ENCODE results near the gene PRKAR1A.

The PRKAR1A gene

GRCh38 chr17:68541816-68542215 lies 29.6 kb downstream of the PRKAR1A start:
- DNase-seq (ENCODE audit: low read depth in 2 of 3, low spot score in 2 of 3) = no peak

DNA sequence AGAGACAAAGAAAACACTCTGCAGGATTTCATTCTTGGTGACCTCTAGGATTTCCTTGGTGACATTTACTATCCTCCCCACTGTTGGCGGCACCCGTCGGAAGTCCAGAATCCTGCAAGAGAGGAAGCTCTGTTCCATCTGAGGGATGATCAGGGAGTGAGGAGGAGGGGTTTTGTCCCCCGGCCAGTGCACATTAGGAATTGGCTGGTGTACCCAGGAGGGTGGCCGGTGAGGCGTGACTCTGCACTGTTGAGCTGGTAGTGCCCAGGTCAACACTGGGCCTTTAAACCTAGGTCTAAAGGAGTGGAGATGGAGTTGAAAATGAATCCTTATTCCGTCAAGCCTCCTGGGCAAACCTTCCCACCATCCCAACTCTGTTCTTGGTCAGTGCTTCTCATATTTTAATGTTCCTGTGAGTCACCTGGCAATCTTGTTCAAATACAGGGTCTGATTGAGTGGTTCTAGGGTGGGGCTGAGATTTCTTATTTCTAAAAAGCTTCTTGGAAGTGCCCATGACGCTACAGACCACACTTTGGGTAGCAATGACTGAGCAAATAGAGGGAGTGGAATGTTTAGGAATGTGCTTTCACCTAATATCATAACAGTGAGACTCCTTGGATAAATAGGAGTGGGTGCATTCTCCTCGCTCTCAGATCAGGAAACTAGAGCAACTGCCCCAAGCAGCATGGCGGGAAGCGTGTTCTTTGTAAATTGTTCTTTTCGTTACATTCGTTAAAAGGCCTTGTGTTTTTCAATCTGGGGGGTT lies 30.7 kb downstream of the PRKAR1A start:
- DNase-seq (ENCODE audit: low read depth in 2 of 3, low spot score in 2 of 3) = no peak

DNA sequence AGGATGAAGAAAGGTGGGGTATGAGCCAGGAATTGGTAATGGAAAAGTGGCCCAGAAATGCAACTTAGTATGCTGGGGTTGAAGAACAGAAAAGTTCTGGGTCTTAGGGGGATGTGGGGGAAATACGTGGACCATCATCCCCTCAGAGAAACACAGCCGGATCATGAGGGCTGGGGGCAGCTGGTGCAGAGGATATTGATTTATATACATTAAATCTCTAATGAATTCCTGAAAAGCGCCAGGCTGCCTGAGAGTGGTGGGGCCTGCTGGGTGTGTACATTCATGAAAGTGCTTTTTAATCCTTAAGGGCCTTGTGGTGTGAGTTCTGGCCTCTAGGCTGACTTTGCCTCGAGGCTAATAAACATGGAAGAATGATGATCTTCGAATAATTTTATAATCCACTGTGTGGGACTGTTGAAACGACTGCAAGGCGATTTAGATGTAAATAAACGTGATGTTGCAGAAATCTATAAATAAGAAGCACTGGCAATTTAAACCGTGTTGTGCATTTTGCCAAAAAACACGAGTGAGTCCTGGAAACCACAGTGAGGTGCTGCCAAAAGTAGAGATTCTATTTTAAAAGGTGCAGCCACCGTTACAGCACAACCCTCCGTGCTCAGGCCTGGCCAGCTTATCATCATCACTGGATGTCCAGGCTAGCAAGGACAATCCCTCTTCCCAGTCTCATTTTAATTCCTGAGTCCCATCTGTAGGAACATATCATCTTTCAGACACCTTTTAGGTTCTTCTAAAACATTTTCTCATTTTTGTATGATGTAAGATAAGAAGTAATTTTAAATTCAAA lies 32.1 kb downstream of the PRKAR1A start:
- DNase-seq (ENCODE audit: low read depth in 2 of 3, low spot score in 2 of 3) = no peak

DNA sequence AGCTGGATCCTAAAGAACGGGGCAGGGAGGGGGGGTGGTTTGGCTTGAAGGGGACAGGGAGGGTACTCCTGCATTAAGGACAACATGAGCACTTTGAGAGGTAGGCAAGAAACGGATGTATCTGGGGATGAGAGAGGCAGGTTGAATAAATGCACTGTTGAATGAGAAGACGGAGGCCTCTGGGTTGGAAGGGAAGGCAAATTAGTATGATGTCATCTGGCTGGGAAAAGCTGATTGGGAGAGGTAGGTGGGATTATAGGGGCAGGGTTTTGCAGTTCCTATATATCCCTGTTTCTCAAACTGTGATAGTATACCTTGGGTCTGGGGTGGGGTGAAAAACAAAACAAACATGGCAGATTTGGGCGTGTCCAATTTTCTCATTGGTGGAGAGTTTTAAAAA lies 44.3 kb downstream of the PRKAR1A start:
- no peak for DNase-seq (ENCODE audit: low read depth in 2 of 3, low spot score in 2 of 3)

DNA sequence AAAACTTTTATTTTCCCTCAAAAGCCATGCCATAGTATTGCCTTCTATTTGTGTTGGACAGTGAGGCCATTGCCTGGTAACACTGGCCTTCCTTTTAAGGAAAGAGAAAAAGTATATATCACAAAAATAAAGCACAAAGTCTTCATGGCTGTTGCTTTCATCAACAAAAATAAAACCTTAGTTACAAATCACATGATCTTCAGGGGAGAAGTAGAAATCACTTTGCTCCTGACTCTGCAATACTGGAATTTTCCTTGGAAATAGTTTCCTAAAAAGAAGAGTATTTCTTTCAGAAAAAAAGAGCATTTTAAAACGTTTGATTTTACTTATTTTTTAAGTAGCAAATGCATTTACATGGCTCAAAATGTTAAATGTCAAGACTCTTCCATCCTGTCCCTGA lies 47.1 kb downstream of the PRKAR1A start:
- DNase-seq (ENCODE audit: low read depth in 2 of 3, low spot score in 2 of 3) = no peak

DNA sequence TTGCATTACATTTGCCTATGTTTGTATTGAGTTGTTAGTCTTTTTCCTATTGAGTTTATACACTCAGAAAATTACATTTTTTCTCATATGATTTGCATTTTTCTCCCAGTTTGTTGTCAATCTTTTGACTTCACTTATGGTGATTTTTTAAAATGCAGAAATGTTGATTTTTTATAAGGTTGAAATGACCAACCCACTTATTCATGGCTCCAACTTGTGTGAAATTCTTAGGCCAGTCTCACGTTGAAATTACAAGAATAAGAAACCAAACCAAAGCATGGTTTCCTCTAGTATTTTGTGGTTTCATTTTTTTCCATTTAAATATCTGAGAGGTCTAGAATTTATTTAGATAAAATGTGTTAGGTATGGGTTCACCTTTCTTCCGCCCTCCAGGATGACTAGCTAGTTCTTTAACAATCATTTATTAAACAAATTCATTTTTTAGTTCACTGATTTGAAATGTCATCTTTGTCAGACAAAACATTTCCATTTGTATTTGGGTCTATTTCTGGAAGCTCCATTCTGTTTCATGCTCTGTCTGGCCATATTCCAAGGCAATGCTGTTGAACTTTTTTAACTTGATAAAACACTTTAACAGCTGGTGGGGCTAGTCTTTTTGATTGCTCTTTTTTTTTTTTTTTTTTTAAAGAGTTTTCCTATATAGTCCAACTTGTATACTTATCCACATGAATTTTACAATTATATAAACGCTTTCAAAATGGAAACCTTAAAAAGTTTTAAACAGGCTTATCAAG lies 48.9 kb downstream of the PRKAR1A start:
- no peak for DNase-seq (ENCODE audit: low read depth in 2 of 3, low spot score in 2 of 3)

- no peak for DNase-seq (ENCODE audit: low read depth in 2 of 3, low spot score in 2 of 3)
Measured at GRCh38 chr17:68562736-68563135, 50.5 kb downstream of the PRKAR1A start.

DNA sequence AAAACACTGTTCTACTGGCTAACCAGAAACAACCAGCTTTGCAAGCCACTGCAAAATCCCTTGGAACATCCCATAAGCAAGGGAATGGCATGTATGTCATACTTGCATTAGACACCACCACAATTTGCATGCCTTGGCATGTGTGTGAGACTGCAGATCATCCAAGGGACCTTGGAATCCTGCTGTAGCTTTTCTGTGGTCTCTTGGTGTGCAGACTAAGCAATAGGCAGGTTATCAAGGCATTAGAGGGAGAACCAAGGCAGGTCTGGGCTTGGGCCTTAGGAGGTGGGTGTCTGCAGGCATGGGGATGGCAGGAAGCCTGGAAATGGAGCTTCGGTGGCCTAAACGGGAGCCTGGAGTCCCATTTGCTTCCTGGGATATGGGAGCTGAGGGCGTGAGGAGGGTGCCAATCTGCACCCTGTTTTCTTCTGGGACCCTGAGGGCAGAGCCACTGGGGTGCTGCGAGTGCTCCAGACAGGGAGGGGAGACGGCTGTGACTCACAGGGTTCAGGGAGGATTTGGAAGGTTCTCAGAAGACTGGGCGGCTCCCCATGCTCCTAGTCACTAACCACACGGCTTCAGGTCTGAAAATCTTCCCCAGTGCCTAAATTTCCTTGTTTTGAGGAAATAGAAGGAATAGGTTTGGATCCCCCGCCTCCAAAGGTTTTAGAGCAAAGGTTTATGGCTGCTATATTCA lies 52.3 kb downstream of the PRKAR1A start:
- no peak for DNase-seq (ENCODE audit: low read depth in 2 of 3, low spot score in 2 of 3)

DNA sequence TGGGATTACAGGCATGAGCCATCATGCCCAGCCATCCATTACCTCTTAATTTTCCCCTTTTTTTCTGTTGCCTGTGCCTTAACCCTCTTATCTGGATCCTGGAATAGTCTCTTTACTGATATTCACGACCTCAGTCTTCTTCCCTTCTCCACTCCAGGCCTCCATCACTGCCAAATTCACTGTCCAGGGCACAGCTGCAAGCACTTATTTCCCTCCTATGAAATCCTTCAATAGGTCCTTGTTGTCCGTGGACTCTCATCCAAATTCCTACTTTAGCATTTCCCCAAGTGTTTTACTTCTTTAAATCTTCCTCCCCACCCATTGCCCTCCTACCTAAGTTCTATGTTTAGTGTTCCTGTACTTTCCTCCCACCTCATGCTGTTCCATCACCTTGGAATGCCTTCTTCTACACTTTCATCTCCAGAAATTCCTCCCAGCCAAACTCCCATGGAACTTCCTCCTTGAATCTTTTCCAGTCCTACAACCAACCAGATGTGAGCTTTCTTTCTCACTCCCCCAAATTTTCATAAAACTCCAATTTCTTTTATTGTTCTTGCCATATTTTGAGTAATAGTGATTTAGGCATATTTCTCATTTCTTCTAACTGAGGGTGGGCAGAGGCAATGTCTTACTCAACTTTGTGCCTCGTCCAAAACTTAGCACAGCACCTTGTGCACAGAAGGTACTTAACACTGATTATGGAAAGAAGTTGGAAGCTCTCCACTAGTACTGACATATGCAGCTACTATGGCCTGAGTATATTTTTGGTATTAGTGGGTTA lies 53.6 kb downstream of the PRKAR1A start:
- no peak for DNase-seq (ENCODE audit: low read depth in 2 of 3, low spot score in 2 of 3)

GRCh38 chr17:68566442-68566738 lies 54.2 kb downstream of the PRKAR1A start:
- DNase-seq (ENCODE audit: low read depth in 2 of 3, low spot score in 2 of 3) = no peak

GRCh38 chr17:68567035-68567434 lies 54.8 kb downstream of the PRKAR1A start:
- no peak for DNase-seq (ENCODE audit: low read depth in 2 of 3, low spot score in 2 of 3)

GRCh38 chr17:68567581-68567980 lies 55.4 kb downstream of the PRKAR1A start:
- DNase-seq (ENCODE audit: low read depth in 2 of 3, low spot score in 2 of 3) = no peak

GRCh38 chr17:68568581-68568980 lies 56.4 kb downstream of the PRKAR1A start:
- DNase-seq (ENCODE audit: low read depth in 2 of 3, low spot score in 2 of 3) = no peak

- no peak for DNase-seq (ENCODE audit: low read depth in 2 of 3, low spot score in 2 of 3)
Measured at GRCh38 chr17:68569346-68569745, 57.1 kb downstream of the PRKAR1A start.

GRCh38 chr17:68570526-68570925 lies 58.3 kb downstream of the PRKAR1A start:
- DNase-seq (ENCODE audit: low read depth in 2 of 3, low spot score in 2 of 3) = no peak

DNA sequence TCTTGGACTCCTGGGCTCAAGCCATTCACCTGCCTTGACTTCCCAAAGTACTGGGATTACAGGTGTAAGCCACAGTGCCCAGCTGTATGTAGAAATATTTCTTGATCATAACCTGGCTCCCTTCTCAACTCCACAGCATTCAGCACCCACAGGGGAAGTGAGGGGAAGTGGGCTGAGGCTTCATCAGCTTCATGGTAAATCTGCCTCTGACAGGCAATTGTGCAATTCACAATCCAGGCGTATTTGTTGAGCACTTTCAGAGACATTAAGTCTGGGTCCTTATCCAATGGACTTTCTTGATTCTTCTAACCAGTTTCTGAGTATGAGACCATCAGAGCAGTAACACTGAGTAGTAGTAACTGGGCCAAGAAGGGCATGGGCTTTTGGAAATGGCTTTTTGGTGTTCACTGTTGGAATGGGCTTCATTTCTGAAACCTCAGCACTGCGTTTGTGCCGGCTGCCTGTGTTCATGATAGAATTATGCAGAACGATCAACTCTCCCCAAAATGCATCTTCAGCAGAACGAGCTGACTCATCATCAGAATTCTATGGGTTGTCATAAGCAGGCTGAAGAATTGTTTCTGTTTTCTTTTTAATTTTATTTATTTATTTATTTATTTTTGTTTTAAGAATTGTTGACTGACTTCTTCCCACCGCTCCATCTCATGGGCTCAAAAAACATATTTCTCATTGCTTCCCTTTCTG lies 60.1 kb downstream of the PRKAR1A start:
- no peak for DNase-seq (ENCODE audit: low read depth in 2 of 3, low spot score in 2 of 3)

DNA sequence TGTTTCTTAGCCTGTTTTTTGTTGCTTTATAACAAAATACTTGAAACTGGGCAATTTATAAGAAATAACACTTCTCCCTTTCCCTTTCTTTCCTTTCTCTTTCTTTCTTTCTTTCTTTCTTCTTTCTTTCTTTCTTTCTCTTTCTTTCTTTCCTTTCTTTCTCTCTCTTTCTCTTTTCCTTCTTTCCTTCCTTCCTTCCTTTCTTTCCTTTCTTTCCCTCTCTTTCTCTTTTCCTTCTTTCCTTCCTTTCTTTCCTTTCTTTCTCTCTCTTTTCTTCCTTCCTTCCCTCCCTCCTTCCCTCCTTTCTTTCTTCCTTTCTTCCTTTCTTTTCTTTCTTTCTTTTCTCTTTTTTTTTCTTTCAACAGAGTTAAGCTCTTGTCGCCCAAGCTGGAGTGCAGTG lies 61.1 kb downstream of the PRKAR1A start:
- DNase-seq (ENCODE audit: low read depth in 2 of 3, low spot score in 2 of 3) = no peak

DNA sequence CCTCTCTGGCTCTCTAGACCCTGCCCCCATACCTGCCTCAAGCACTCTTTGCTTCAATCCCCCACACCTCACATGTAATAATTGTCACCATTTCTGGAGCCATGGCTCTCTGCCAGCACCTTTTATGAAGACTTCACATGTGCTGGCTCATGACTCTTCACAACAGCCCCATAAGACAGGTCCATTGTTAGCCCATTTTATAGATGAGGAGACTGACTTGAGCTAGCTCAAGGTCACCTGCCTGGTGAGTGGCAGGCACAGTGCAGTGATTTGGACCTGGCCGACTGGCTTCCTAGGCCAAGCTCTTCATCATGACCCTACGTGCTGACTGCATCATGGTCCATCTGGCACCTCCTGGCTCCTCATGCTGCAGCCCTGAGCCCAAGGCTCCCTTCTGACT lies 63.9 kb downstream of the PRKAR1A start:
- DNase-seq (ENCODE audit: low read depth in 2 of 3, low spot score in 2 of 3) = no peak

- DNase-seq (ENCODE audit: low read depth in 2 of 3, low spot score in 2 of 3) = no peak
Measured at GRCh38 chr17:68576811-68577496, 64.7 kb downstream of the PRKAR1A start.

DNA sequence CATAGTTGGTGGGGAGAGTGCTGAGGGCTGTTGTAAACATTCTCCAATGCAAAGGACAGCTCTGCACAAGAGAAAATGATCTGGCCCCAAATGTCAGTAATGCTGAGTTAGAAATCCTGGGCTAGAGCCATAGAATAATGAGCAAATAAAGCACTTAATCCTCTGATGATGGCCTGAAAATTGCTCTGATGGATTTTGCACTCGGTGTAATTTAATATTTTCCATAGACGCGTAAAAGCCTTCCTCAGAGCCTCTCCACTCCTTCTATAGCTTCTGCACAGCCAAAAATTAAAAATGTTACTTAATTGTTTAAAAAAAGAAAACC lies 65.2 kb downstream of the PRKAR1A start:
- DNase-seq (ENCODE audit: low read depth in 2 of 3, low spot score in 2 of 3) = no peak
